SK-N-SH treated with all-trans-retinoic acid at 6 μM for 48 hours (cell line): ENCODE results near the gene MARS1.

Source experiments
- ATAC-seq: fragments of 200-7000 bp; cut with Tn5 transposase; 3 replicates; pipeline ENCODE4 v1.9.1; 2020; ENCODE audit warnings: mild to moderate bottlenecking, moderate library complexity
- ARNTL ChIP-seq: fragments of 450-650 bp; formaldehyde crosslinking; IDR thresholded peaks from 2 replicates; pipeline ENCODE4 v1.5.0; 2020; ENCODE audit warnings: low read depth, mild to moderate bottlenecking, moderate library complexity, borderline replicate concordance
- BACH2 ChIP-seq: fragments of 250-450 bp; sonication (Bioruptor Pico); IDR thresholded peaks from 2 replicates; pipeline ENCODE4 v1.9.0; 2021; ENCODE audit warnings: mild to moderate bottlenecking, borderline replicate concordance
- CREB5 ChIP-seq: fragments of 250-450 bp; sonication (Bioruptor Pico); IDR thresholded peaks from 2 replicates; pipeline ENCODE4 v1.5.1; 2020; ENCODE audit warnings: low read depth, mild to moderate bottlenecking, moderate library complexity
- CSDC2 ChIP-seq: fragments of 250-450 bp; sonication (Bioruptor Pico); IDR thresholded peaks from 2 replicates; pipeline ENCODE4 v1.5.0; 2020; ENCODE audit warnings: mild to moderate bottlenecking, moderate library complexity
- CSRNP3 ChIP-seq: fragments of 250-450 bp; sonication (Bioruptor Pico); IDR thresholded peaks from 2 replicates; pipeline ENCODE4 v1.5.1; 2021; ENCODE audit warnings: mild to moderate bottlenecking, moderate library complexity
- ESRRG ChIP-seq: fragments of 250-450 bp; sonication (Bioruptor Pico); IDR thresholded peaks from 2 replicates; pipeline ENCODE4 v1.6.1; 2021; ENCODE audit warnings: mild to moderate bottlenecking
- ISL1 ChIP-seq: fragments of 250-450 bp; sonication (Bioruptor Pico); IDR thresholded peaks from 2 replicates; pipeline ENCODE4 v2.1.2; 2022; ENCODE audit warnings: mild to moderate bottlenecking, moderate library complexity
- OSR1 ChIP-seq: fragments of 250-450 bp; sonication (Bioruptor Pico); IDR thresholded peaks from 2 replicates; pipeline ENCODE4 v1.8.0; 2022; ENCODE audit warnings: moderate library complexity, mild to moderate bottlenecking, inconsistent platforms
- PATZ1 ChIP-seq: fragments of 250-450 bp; sonication (Bioruptor Pico); IDR thresholded peaks from 2 replicates; pipeline ENCODE4 v1.8.0; 2020; ENCODE audit warnings: mild to moderate bottlenecking, moderate library complexity, borderline replicate concordance
- POU6F1 ChIP-seq: fragments of 250-450 bp; sonication (Bioruptor Pico); IDR thresholded peaks from 2 replicates; pipeline ENCODE4 v1.8.0; 2021; ENCODE audit warnings: low read depth, mild to moderate bottlenecking, moderate library complexity, borderline replicate concordance
- PPARA ChIP-seq: fragments of 250-450 bp; sonication (Bioruptor Pico); IDR thresholded peaks from 2 replicates; pipeline ENCODE4 v1.5.0; 2020; ENCODE audit warnings: mild to moderate bottlenecking, borderline replicate concordance
- RARB ChIP-seq: fragments of 250-450 bp; sonication (Bioruptor Pico); IDR thresholded peaks from 2 replicates; pipeline ENCODE4 v1.8.0; 2021; ENCODE audit warnings: mild to moderate bottlenecking, moderate library complexity
- SNAI2 ChIP-seq: fragments of 250-450 bp; sonication (Bioruptor Pico); IDR thresholded peaks from 2 replicates; pipeline ENCODE4 v1.5.0; 2020; ENCODE audit warnings: mild to moderate bottlenecking, moderate library complexity
- TCF4 ChIP-seq: fragments of 250-450 bp; sonication (Bioruptor Pico); IDR thresholded peaks from 2 replicates; pipeline ENCODE4 v1.8.0; 2021; ENCODE audit warnings: mild to moderate bottlenecking, moderate library complexity, borderline replicate concordance
- TOX ChIP-seq: fragments of 250-450 bp; sonication (Bioruptor Pico); IDR thresholded peaks from 2 replicates; pipeline ENCODE4 v1.8.0; 2021; ENCODE audit warnings: mild to moderate bottlenecking, moderate library complexity, borderline replicate concordance
- ZC3H10 ChIP-seq: fragments of 250-450 bp; sonication (Bioruptor Pico); IDR thresholded peaks from 2 replicates; pipeline ENCODE4 v1.5.1; 2021; ENCODE audit warnings: mild to moderate bottlenecking, moderate library complexity
- ZFP3 ChIP-seq: fragments of 250-450 bp; sonication (Bioruptor Pico); IDR thresholded peaks from 2 replicates; pipeline ENCODE4 v1.5.0; 2020; ENCODE audit warnings: mild to moderate bottlenecking, moderate library complexity
- ZFP30 ChIP-seq: fragments of 450-650 bp; formaldehyde crosslinking; IDR thresholded peaks from 2 replicates; pipeline ENCODE4 v1.5.0; 2022; ENCODE audit warnings: mild to moderate bottlenecking, moderate library complexity
- ZNF565 ChIP-seq: fragments of 450-650 bp; formaldehyde crosslinking; conservative IDR thresholded peaks from 2 replicates; pipeline ENCODE4 v1.5.0; 2020; ENCODE audit warnings: low read depth, mild to moderate bottlenecking, moderate library complexity
- ZNF8 ChIP-seq: fragments of 450-650 bp; formaldehyde crosslinking; IDR thresholded peaks from 2 replicates; pipeline ENCODE4 v1.5.0; 2020; ENCODE audit warnings: mild to moderate bottlenecking, moderate library complexity

MARS1 gene

GRCh38 chr12:57474862-57475261 is 13.0 kb upstream of the MARS1 start:
- ATAC-seq, result peak; percentile 5; the same call in 1 of the 3 replicates
- TF ChIP-seq RARB (CRISPR knock-in tag) (no peak), POU6F1 (CRISPR knock-in tag) (no peak), ZC3H10 (no peak), ZFP3 (no peak)
- TF ChIP-seq, all 23 proteins: peak for 0

GRCh38 chr12:57475271-57476161 is 12.4 kb upstream of the MARS1 start:
- TF ChIP-seq TCF4 (CRISPR knock-in tag) (no peak), ZNF8 (CRISPR knock-in tag) (no peak), BACH2 (CRISPR knock-in tag) (no peak), ESRRG (no peak), PPARA (no peak), PATZ1 (CRISPR knock-in tag) (no peak), RARB (CRISPR knock-in tag) (no peak), CREB5 (no peak), TOX (CRISPR knock-in tag) (no peak), ZFP3 (no peak), OSR1 (CRISPR knock-in tag) (no peak), CSDC2 (no peak), ZFP30 (no peak), ZC3H10 (no peak), SNAI2 (no peak)
- TF ChIP-seq, all 23 proteins: peak for 0
- peak; percentile 68 for ATAC-seq

- TF ChIP-seq CREB5, result no peak
- TF ChIP-seq ISL1 (CRISPR knock-in tag), result no peak
- TF ChIP-seq ZNF565 (CRISPR knock-in tag), result no peak
- TF ChIP-seq CSRNP3 (CRISPR knock-in tag), result no peak
- no peak for TF ChIP-seq PATZ1 (CRISPR knock-in tag)
- no peak for TF ChIP-seq ARNTL (CRISPR knock-in tag)
- TF ChIP-seq BACH2 (CRISPR knock-in tag), result no peak
- ATAC-seq, result peak; percentile 4; the same call in 1 of the 3 replicates
Observed at GRCh38 chr12:57476162-57476992, 11.5 kb upstream of the MARS1 start.
